PC-9 (cell line): ENCODE data around the gene TERT. TPM values are rescaled to one million over a fixed set of nuclear protein-coding genes. Genes with fewer than 3 reads are reported as not detected.

ENCODE experiments used
- BruUV-seq: library from RNA; stranded (reverse); fragments of 400-500 nt; replicated peaks from 2 replicates; lab custom pipeline; 2021; lab: Mats Ljungman, UMichigan
- CTCF ChIA-PET: fragments of 300-600 bp; sonication (Branson Sonifier 250); formaldehyde crosslinking; loops from one replicate; lab custom pipeline; 2022; ENCODE audit warnings: antibody characterized with exemption; lab: Charles Lee
- POLR2A ChIA-PET: fragments of 300-600 bp; sonication (Branson Sonifier 250); formaldehyde crosslinking; loops from one replicate; lab custom pipeline; 2022; ENCODE audit warnings: antibody characterized with exemption; ENCODE audit not compliant: unreplicated experiment; lab: Charles Lee
- DNase-seq, 2 experiments: peaks; one replicate each; pipeline versions ENCODE4 v3.0.0 to v3.0.0-alpha.2; 2015 to 2022; ENCODE audit warnings: mixed read lengths in 1 of 2
- H2AFZ ChIP-seq: fragments of 200-600 bp; sonication (generic); 2 replicates; pipeline ENCODE4 v1.8.1; 2017; ENCODE audit warnings: antibody characterized with exemption
- H3F3A ChIP-seq: fragments of 200-600 bp; sonication (generic); 2 replicates; pipeline ENCODE4 v1.8.1; 2017; ENCODE audit warnings: antibody characterized with exemption, mild to moderate bottlenecking, low read depth; ENCODE audit not compliant: insufficient read depth
- H3K27ac ChIP-seq: fragments of 200-600 bp; sonication (generic); 2 replicates; pipeline ENCODE4 v1.6.1; 2016; ENCODE audit warnings: mixed run types
- H3K27me3 ChIP-seq: fragments of 200-600 bp; sonication (generic); 2 replicates; pipeline ENCODE4 v1.6.1; 2016; ENCODE audit warnings: low read depth, mixed run types; ENCODE audit not compliant: insufficient read depth
- H3K36me3 ChIP-seq: fragments of 200-600 bp; sonication (generic); 2 replicates; pipeline ENCODE4 v1.6.1; 2016; ENCODE audit warnings: low read depth, mixed run types
- H3K4me1 ChIP-seq: fragments of 200-600 bp; sonication (generic); replicated peaks from 2 replicates; pipeline ENCODE4 v1.6.1; 2016; ENCODE audit warnings: mixed run types; ENCODE audit not compliant: insufficient read depth
- H3K4me2 ChIP-seq: fragments of 200-600 bp; sonication (generic); 2 replicates; pipeline ENCODE4 v1.6.1; 2017; ENCODE audit warnings: mixed run types
- H3K4me3 ChIP-seq: fragments of 200-600 bp; sonication (generic); 2 replicates; pipeline ENCODE4 v1.6.1; 2016; ENCODE audit warnings: mixed run types
- H3K79me2 ChIP-seq: fragments of 200-600 bp; sonication (generic); 2 replicates; pipeline ENCODE4 v1.6.1; 2017; ENCODE audit warnings: low read depth, mixed run types
- H3K9me2 ChIP-seq: fragments of 200-600 bp; sonication (generic); 2 replicates; pipeline ENCODE4 v1.8.1; 2017; ENCODE audit warnings: mild to moderate bottlenecking; ENCODE audit not compliant: insufficient read depth
- H3K9me3 ChIP-seq: fragments of 200-600 bp; sonication (generic); 2 replicates; pipeline ENCODE4 v1.8.1; 2016; ENCODE audit warnings: low read depth; ENCODE audit not compliant: insufficient read depth
- H4K20me1 ChIP-seq: fragments of 200-600 bp; sonication (generic); 2 replicates; pipeline ENCODE4 v1.8.1; 2017; ENCODE audit not compliant: insufficient read depth
- EZH2 ChIP-seq: fragments of 200-600 bp; sonication (generic); IDR thresholded peaks from 2 replicates; pipeline ENCODE4 v1.8.0; 2017; ENCODE audit warnings: antibody characterized with exemption, low read depth
- intact Hi-C: fragments of 100-400 bp; cut with micrococcal nuclease; formaldehyde crosslinking; loops from one replicate; pipeline ENCODE4 v1.10.0; 2022; ENCODE audit not compliant: unreplicated experiment
- total RNA-seq: library from RNA; stranded (reverse); gene quantifications from 2 replicates; pipeline ENCODE4 v1.2.3, GENCODE V29; 2021
- TF ChIP-seq, protein P1 (sequence below): fragments of 200-600 bp; sonication (generic); conservative IDR thresholded peaks from 2 replicates; pipeline ENCODE4 v1.6.1; 2017; ENCODE audit warnings: mixed run types, antibody characterized with exemption, mild to moderate bottlenecking, moderate library complexity

The TERT gene
- total RNA-seq, 1 experiment from 2014 or later, result 0.74 TPM

DNA sequence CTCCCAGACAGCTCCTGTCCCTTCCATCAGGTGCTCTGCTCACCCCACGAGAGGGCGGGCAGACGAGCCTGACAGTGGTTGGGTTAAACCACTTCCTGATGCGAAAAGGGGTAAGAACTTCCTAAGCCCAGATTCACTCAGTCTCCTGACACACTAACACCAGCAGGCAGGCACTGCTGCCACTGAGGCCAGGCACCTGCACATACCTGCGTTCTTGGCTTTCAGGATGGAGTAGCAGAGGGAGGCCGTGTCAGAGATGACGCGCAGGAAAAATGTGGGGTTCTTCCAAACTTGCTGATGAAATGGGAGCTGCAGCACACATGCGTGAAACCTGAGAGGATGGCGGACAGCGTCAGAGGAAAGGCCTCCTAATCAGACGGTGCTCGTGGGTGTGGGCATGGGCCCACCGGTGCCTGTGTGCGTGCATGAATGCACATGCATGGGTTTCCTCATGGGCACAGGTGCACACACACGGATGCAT, 39.7 kb downstream of the TERT start:
- H3K9me2 ChIP-seq, result no peaks in the 10 kb centered on the region
- intact Hi-C loops, result no loop called here
- no peak for TF ChIP-seq EZH2
- TF ChIP-seq, protein P1, sequence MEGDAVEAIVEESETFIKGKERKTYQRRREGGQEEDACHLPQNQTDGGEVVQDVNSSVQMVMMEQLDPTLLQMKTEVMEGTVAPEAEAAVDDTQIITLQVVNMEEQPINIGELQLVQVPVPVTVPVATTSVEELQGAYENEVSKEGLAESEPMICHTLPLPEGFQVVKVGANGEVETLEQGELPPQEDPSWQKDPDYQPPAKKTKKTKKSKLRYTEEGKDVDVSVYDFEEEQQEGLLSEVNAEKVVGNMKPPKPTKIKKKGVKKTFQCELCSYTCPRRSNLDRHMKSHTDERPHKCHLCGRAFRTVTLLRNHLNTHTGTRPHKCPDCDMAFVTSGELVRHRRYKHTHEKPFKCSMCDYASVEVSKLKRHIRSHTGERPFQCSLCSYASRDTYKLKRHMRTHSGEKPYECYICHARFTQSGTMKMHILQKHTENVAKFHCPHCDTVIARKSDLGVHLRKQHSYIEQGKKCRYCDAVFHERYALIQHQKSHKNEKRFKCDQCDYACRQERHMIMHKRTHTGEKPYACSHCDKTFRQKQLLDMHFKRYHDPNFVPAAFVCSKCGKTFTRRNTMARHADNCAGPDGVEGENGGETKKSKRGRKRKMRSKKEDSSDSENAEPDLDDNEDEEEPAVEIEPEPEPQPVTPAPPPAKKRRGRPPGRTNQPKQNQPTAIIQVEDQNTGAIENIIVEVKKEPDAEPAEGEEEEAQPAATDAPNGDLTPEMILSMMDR, result no peak

DNA sequence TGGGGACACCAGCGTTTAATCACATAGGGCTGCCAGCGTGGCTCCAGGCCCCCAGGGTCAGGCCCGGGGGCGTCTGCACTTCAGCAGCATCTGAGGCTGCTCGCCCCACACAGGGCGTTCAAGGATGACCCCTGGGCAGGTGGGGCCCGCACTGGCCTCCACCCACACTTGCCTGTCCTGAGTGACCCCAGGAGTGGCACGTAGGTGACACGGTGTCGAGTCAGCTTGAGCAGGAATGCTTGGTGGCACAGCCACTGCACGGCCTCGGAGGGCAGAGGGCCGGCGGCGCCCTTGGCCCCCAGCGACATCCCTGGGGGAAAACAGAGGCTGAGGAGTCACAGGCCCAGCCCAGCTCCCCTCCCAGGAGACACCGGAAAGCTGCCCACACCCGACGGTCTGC, 40.7 kb downstream of the TERT start:
- ChIA-PET CTCF (no interaction called here), POLR2A (interaction anchor here (0.6 kb wide), 1 partner anchor 324 kb away, joined by 3 read pairs; no protein-coding TSS in a partner anchor)
- H3K4me2 ChIP-seq, result no peak overlapping the region
- peaks cover 30% of the 10 kb centered on the region for H3K27me3 ChIP-seq
- no peaks in the 10 kb centered on the region for H3K9me3 ChIP-seq
- H3K27ac ChIP-seq, result no peak overlapping the region
- no peaks in the 10 kb centered on the region for H3K9me2 ChIP-seq
- no peaks in the 10 kb centered on the region for H3F3A ChIP-seq
- TF ChIP-seq EZH2, result no peak
- TF ChIP-seq, protein P1, result no peak
- no peak overlapping the region for H2AFZ ChIP-seq
- H3K4me3 ChIP-seq, result no peak overlapping the region
- intact Hi-C loops, result no loop called here
- no peaks in the 10 kb centered on the region for H3K36me3 ChIP-seq
- no TSS peak for BruUV-seq
- 0 out of 2 replicates have a peak, but pooled peaks cover 5% of the 10 kb centered on the region for H4K20me1 ChIP-seq
- no peak for DNase-seq
- H3K79me2 ChIP-seq, result no peaks in the 10 kb centered on the region
- no peaks in the 10 kb centered on the region for H3K4me1 ChIP-seq

More for the DNA sequence above, 39.7 kb downstream of the TERT start:
- H3K9me3 ChIP-seq, result no peaks in the 10 kb centered on the region
- no peak overlapping the region for H3K4me2 ChIP-seq
- H3K4me3 ChIP-seq, result no peak overlapping the region
- ChIA-PET CTCF (no interaction called here), POLR2A (no interaction called here)
- BruUV-seq, result no TSS peak
- H3F3A ChIP-seq, result no peaks in the 10 kb centered on the region
- H2AFZ ChIP-seq, result no peak overlapping the region
- 0 out of 2 replicates have a peak, but pooled peaks cover 5% of the 10 kb centered on the region for H4K20me1 ChIP-seq
- H3K27ac ChIP-seq, result no peak overlapping the region
- DNase-seq, result no peak
- no peaks in the 10 kb centered on the region for H3K4me1 ChIP-seq
- no peaks in the 10 kb centered on the region for H3K36me3 ChIP-seq
- H3K79me2 ChIP-seq, result no peaks in the 10 kb centered on the region
- peaks cover 20% of the 10 kb centered on the region for H3K27me3 ChIP-seq

DNA sequence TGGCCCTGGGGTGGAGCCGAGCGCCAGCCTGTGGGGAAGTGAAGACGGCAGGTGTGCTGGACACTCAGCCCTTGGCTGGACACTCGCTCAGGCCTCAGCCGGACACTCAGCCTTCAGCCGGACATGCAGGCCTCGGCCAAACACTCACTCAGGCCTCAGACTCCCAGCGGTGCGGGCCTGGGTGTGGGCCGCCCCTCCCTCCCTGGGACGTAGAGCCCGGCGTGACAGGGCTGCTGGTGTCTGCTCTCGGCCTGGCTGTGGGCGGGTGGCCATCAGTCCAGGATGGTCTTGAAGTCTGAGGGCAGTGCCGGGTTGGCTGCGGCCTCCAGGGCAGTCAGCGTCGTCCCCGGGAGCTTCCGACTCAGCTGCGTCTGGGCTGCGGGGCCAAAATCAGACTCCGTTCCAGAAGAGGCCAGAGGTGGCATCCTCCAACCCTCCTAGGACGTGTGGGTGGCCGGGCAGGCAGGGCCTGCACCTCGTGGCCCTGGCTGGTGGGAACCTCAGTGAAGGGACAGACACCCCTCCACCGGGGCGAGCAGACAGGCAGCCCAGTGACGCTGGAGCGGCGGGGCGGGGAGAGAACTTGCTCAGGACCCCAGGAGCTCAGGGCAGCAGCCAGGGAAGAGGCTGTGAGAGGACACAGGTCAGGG, 41.3 kb downstream of the TERT start:
- POLR2A ChIA-PET, result interaction anchor here (0.6 kb wide), 1 partner anchor 323 kb away, joined by 3 read pairs; no protein-coding TSS in a partner anchor
- Histone ChIP-seq H3K4me3 (no peak overlapping the region), H3K27me3 (peaks cover 36% of the 10 kb centered on the region), H4K20me1 (0 out of 2 replicates have a peak, but pooled peaks cover 5% of the 10 kb centered on the region), H3K9me3 (no peaks in the 10 kb centered on the region), H3K27ac (no peak overlapping the region), H3K4me1 (no peaks in the 10 kb centered on the region), H3K36me3 (no peaks in the 10 kb centered on the region), H3K79me2 (no peaks in the 10 kb centered on the region), H3K9me2 (no peaks in the 10 kb centered on the region), H3K4me2 (no peak overlapping the region), H3F3A (no peaks in the 10 kb centered on the region), H2AFZ (no peak overlapping the region)
- no peak for TF ChIP-seq EZH2
- TF ChIP-seq, protein P1, result no peak
- no TSS peak for BruUV-seq
- CTCF ChIA-PET, result no interaction called here
- intact Hi-C loops, result no loop called here
- DNase-seq, result no peak
